HEK293T (cell line): ENCODE data around the gene TEAD3.
"Not testable (repeated sequence)": the region's sequence is repeated elsewhere in the genome, so short reads cannot be mapped to it uniquely, and the experiment has no call there.

Experiments used
- CTCF ChIA-PET: fragments of 350-600 bp; formaldehyde crosslinking; extraction: SDS; loops from one replicate; lab custom pipeline; 2021; ENCODE audit warnings: antibody characterized with exemption, inconsistent platforms; lab: Yijun Ruan, JAX
- POLR2A ChIA-PET: fragments of 350-600 bp; formaldehyde crosslinking; extraction: SDS; loops from one replicate; lab custom pipeline; 2020; ENCODE audit warnings: antibody characterized with exemption, inconsistent platforms; lab: Yijun Ruan, JAX
- DNase-seq: peaks from one replicate; pipeline ENCODE4 v3.0.0; 2012; ENCODE audit warnings: mixed read lengths; ENCODE audit errors: extremely low spot score
- ARNT ChIP-seq: fragments of 450-650 bp; IDR thresholded peaks from 2 replicates; pipeline ENCODE4 v1.6.1; 2017; ENCODE audit warnings: mild to moderate bottlenecking
- BHLHE40 ChIP-seq: fragments of 450-650 bp; IDR thresholded peaks from 2 replicates; pipeline ENCODE4 v1.6.1; 2016; ENCODE audit warnings: mild to moderate bottlenecking, moderate library complexity, borderline replicate concordance
- CTBP1 ChIP-seq: fragments of 450-650 bp; IDR thresholded peaks from 2 replicates; pipeline ENCODE4 v1.6.1; 2016; ENCODE audit warnings: borderline replicate concordance
- ELF4 ChIP-seq: fragments of 450-650 bp; IDR thresholded peaks from 2 replicates; pipeline ENCODE4 v1.6.1; 2017; ENCODE audit warnings: antibody characterized with exemption
- FOXA1 ChIP-seq: fragments of 450-650 bp; IDR thresholded peaks from 2 replicates; pipeline ENCODE4 v1.6.1; 2016; ENCODE audit warnings: mild to moderate bottlenecking
- FOXK2 ChIP-seq: fragments of 450-650 bp; IDR thresholded peaks from 2 replicates; pipeline ENCODE4 v1.6.1; 2016; ENCODE audit warnings: mild to moderate bottlenecking
- FOXM1 ChIP-seq: fragments of 450-650 bp; IDR thresholded peaks from 2 replicates; pipeline ENCODE4 v1.6.1; 2017; ENCODE audit warnings: mild to moderate bottlenecking, borderline replicate concordance
- HDGF ChIP-seq: fragments of 450-650 bp; IDR thresholded peaks from 2 replicates; pipeline ENCODE4 v1.6.1; 2017; ENCODE audit warnings: antibody characterized with exemption, borderline replicate concordance
- L3MBTL2 ChIP-seq: fragments of 450-650 bp; conservative IDR thresholded peaks from 2 replicates; pipeline ENCODE4 v1.6.1; 2016; ENCODE audit warnings: mild to moderate bottlenecking
- LEF1 ChIP-seq: fragments of 450-650 bp; IDR thresholded peaks from 2 replicates; pipeline ENCODE4 v1.6.1; 2017; ENCODE audit warnings: mild to moderate bottlenecking, borderline replicate concordance
- NFRKB ChIP-seq: fragments of 450-650 bp; IDR thresholded peaks from 2 replicates; pipeline ENCODE4 v1.6.1; 2016; ENCODE audit warnings: mild to moderate bottlenecking, moderate library complexity
- SP1 ChIP-seq: fragments of 450-650 bp; IDR thresholded peaks from 2 replicates; pipeline ENCODE4 v1.6.1; 2017
- SUZ12 ChIP-seq: fragments of 450-650 bp; IDR thresholded peaks from 2 replicates; pipeline ENCODE4 v1.6.1; 2016; ENCODE audit warnings: mild to moderate bottlenecking
- TARDBP ChIP-seq: fragments of 450-650 bp; IDR thresholded peaks from 2 replicates; pipeline ENCODE4 v1.6.1; 2016
- ZNF384 ChIP-seq: fragments of 450-650 bp; IDR thresholded peaks from 2 replicates; pipeline ENCODE4 v1.6.1; 2016
- TF ChIP-seq, protein P1 (sequence below): fragments of 450-650 bp; IDR thresholded peaks from 2 replicates; pipeline ENCODE4 v1.6.1; 2016

The TEAD3 gene

DNA sequence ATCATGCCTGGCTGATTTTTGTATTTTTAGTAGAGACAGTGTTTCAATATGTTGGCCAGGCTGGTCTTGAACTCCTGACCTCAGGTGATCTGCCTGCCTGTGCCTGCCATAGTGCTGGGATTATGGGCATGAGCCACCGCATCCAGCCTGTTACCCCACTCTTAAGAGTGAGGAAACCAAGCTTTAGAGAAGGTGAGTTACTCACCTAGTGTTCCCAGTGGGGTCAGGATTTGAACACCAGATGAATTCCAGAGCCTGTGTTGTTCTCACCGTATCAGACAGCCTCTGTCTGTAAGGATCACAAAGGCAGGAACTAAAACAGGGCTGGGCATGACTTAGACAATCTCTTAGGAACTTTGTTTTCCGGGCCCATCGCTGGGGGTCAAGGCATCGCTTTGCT lies 54.2 kb downstream of the TEAD3 start:
- POLR2A ChIA-PET: no interaction called here
- TF ChIP-seq SUZ12 (no peak), HDGF (no peak), CTBP1 (no peak), NFRKB (no peak), FOXA1 (no peak), L3MBTL2 (no peak), FOXK2 (no peak), FOXM1 (no peak)
- TF ChIP-seq, protein P1, sequence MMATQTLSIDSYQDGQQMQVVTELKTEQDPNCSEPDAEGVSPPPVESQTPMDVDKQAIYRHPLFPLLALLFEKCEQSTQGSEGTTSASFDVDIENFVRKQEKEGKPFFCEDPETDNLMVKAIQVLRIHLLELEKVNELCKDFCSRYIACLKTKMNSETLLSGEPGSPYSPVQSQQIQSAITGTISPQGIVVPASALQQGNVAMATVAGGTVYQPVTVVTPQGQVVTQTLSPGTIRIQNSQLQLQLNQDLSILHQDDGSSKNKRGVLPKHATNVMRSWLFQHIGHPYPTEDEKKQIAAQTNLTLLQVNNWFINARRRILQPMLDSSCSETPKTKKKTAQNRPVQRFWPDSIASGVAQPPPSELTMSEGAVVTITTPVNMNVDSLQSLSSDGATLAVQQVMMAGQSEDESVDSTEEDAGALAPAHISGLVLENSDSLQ: no peak
- CTCF ChIA-PET: no interaction called here
- DNase-seq: no peak

DNA sequence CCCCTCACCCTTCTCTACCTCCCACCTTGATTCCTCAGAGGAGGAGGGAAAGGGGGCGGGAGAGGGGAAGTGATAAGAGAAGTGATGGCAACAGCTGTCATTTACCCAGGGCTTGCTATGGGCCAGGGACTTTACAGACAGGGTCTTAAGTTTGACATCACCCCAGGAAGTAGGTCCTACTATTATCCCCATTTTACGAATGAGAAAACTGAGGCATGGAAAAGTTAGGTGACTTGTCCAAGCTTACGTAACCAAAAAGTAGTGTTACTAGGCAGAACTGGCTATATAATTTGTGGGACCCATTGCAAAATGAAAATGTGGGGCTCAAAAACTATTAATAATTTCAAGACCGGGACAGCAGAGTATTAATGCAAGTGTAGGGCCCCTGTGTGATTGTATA lies 55.2 kb downstream of the TEAD3 start:
- no peak for DNase-seq
- CTCF ChIA-PET: no interaction called here
- TF ChIP-seq NFRKB (no peak), HDGF (no peak), LEF1 (no peak), BHLHE40 (no peak), L3MBTL2 (no peak), SUZ12 (no peak)
- POLR2A ChIA-PET: no interaction called here

DNA sequence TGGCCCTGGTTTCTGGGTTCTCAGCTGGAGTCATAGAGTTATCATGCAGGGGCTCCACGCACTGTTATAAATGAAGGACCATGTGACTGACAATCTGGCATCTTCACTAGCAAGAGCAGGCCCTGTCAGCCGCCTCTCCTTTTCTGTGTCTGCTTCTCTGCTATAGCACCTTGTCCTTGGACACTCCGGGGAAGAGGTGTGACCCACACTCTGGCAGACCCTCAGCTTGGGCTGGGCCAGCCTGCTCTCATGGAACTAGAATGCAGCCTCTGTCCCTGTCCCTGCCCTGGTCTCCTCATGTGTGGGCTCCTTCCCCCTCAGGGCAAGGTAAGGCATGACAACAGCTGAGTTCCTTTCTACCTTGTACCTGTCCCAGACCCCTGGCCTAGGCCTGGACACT lies 55.7 kb downstream of the TEAD3 start:
- CTCF ChIA-PET: no interaction called here
- no peak for TF ChIP-seq CTBP1
- TF ChIP-seq L3MBTL2: no peak
- TF ChIP-seq LEF1: no peak
- TF ChIP-seq ELF4: no peak
- no peak for TF ChIP-seq BHLHE40
- TF ChIP-seq TARDBP: no peak
- TF ChIP-seq ARNT: no peak
- TF ChIP-seq, protein P1: no peak
- TF ChIP-seq SUZ12: no peak
- TF ChIP-seq HDGF: no peak
- no peak for TF ChIP-seq FOXK2
- no peak for TF ChIP-seq ZNF384
- TF ChIP-seq FOXA1: no peak
- TF ChIP-seq SP1: no peak
- TF ChIP-seq FOXM1: no peak
- TF ChIP-seq NFRKB: no peak
- no peak for DNase-seq
- POLR2A ChIA-PET: no interaction called here

DNA sequence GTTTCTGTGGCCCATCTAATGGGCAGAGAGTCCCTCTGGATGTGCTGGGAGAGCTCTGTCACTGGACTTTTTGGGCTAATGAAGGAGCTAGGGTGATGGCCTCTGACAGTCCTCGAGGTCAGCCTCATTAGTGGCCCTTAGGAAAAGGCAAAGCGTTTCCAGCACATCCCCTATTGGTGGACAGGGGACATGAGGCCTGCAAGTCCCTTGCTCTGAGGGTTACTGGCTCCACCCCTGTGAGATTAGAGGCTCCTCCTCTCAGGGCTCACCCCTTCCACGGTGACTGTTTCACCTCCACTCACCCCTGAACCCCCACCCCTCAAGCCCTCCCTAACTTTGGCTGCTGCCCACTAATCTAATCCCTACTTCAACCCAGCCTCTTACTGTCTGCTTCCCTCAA lies 57.6 kb downstream of the TEAD3 start:
- POLR2A ChIA-PET: no interaction called here
- CTCF ChIA-PET: no interaction called here
- TF ChIP-seq FOXM1: no peak
- TF ChIP-seq ARNT: no peak
- no peak for TF ChIP-seq SP1
- no peak for TF ChIP-seq L3MBTL2
- TF ChIP-seq, protein P1: no peak
- no peak for TF ChIP-seq TARDBP
- no peak for TF ChIP-seq CTBP1
- no peak for TF ChIP-seq NFRKB
- TF ChIP-seq SUZ12: no peak
- no peak for TF ChIP-seq ZNF384
- no peak for TF ChIP-seq LEF1
- no peak for TF ChIP-seq ELF4
- no peak for TF ChIP-seq FOXA1
- no peak for TF ChIP-seq HDGF
- no peak for TF ChIP-seq FOXK2
- TF ChIP-seq BHLHE40: no peak
- no peak for DNase-seq

DNA sequence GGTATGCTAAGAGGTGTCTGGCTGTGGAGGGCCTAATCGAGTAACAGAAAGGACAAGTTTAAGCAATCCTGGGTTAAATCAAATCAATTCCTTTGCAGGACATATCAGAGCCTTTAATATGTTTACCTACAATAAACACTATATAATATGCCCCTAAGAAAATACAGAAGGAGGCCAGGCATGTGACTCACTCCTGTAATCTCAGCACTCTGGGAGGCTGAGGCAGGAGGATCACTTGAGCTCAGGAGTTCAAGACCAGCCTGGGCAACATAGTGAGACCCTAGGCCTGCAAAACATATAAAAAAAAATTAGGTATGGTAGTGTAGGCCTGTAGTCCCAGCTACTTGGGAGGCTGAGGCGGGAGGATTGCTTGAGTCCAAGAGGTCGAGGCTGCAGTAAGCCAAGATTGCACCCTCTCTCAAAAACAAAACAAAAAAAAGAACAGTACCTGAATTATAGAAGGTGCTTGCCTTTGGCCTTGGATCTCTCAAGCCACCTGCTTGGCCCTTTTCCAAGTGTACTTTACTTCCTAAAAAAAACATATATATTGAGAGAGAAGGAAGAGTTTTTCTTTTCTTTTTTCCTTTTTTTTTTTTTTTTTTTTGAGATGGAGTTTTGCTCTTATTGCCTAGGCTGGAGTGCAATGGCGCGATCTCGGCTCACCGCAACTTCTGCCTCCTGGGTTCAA lies 58.4 kb downstream of the TEAD3 start:
- CTCF ChIA-PET, POLR2A ChIA-PET, DNase-seq: not testable (repeated sequence)

DNA sequence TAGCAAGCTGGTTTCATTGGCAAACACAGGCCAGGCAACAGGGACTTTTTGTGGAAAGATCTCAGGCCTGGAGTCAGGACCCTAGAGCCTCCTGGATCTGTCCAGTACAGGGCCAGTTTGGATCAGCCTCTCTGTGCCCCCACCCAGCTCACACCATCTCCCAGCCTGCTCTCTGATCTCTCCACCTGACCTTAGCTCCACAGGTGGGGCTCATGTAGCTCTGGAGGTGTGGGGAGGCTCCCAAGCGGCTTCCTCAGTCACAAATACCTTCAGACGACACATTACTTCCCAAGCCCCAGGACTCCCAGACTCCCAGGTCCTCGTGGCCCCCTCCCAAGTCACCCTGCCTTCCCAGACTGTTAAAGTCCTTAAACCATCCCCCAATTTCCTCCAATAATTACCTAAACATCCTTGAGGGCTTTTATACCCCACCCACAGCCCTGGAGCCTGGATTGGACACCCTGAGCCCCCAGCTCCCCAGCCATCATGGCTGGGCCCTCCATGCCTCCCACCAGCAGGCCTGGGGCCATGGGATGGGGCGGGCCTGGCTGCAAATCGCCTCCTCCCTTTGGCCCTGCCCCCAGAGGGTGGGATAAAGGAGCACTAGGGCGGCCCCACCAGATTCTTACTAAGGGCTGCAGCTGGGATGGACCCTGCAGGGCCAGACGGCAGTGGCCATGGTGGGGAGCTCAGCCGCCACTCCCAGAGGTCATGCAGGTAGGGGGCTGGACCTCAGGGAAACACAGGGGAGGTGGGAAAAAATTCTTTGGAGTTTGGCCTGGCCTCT lies 60.6 kb downstream of the TEAD3 start:
- CTCF ChIA-PET: interaction anchor here (0.5 to 1.1 kb wide), 3 partner anchors 9 to 16 kb away, joined by 3 read pairs; partner anchors contain the start of gene FANCE
- POLR2A ChIA-PET: no interaction called here
- TF ChIP-seq, protein P1: no peak
- no peak for TF ChIP-seq NFRKB
- no peak for TF ChIP-seq HDGF
- TF ChIP-seq TARDBP: no peak
- TF ChIP-seq CTBP1: no peak
- TF ChIP-seq LEF1: no peak
- no peak for TF ChIP-seq ARNT
- no peak for TF ChIP-seq FOXK2
- no peak for TF ChIP-seq L3MBTL2
- TF ChIP-seq SUZ12: no peak
- no peak for TF ChIP-seq FOXA1
- TF ChIP-seq ZNF384: no peak
- no peak for TF ChIP-seq SP1
- TF ChIP-seq ELF4: no peak
- no peak for TF ChIP-seq BHLHE40
- TF ChIP-seq FOXM1: no peak
- DNase-seq: no peak
